Mesendoderm (in vitro differentiated cells): ENCODE results near the gene TMEM203.
A peak's percentile ranks its signal among the peaks of the same experiment; 100 is the strongest.
"Not testable (repeated sequence)": the region's sequence is repeated elsewhere in the genome, so short reads cannot be mapped to it uniquely, and the experiment has no call there.

Experiments used
- DNase-seq: peaks from one replicate; pipeline ENCODE4 v3.0.0; 2013
- H2AK5ac ChIP-seq: 2 replicates; pipeline ENCODE4 v1.6.1; 2013; ENCODE audit warnings: low read length, inconsistent platforms
- H2BK120ac ChIP-seq: 2 replicates; pipeline ENCODE4 v1.6.1; 2013; ENCODE audit warnings: low read depth, mild to moderate bottlenecking, low read length, moderate library complexity, mixed read lengths
- H2BK15ac ChIP-seq: replicated peaks from 2 replicates; pipeline ENCODE4 v1.6.1; 2013; ENCODE audit warnings: low read depth, mild to moderate bottlenecking, moderate library complexity
- H2BK5ac ChIP-seq: 2 replicates; pipeline ENCODE4 v1.6.1; 2013; ENCODE audit warnings: low read length, inconsistent platforms
- H3K18ac ChIP-seq: 2 replicates; pipeline ENCODE4 v1.6.1; 2013; ENCODE audit warnings: mild to moderate bottlenecking, low read length, mixed read lengths
- H3K23ac ChIP-seq: one replicate; pipeline ENCODE4 v1.6.1; 2013; ENCODE audit warnings: low read length
- H3K27ac ChIP-seq: 2 replicates; pipeline ENCODE4 v1.5.1; 2013; ENCODE audit warnings: low read depth, mild to moderate bottlenecking, inconsistent platforms, low read length, moderate library complexity
- H3K27me3 ChIP-seq: 2 replicates; pipeline ENCODE4 v1.6.1; 2013; ENCODE audit warnings: low read length, control low read depth, mild to moderate bottlenecking, inconsistent platforms; ENCODE audit not compliant: insufficient read depth, poor library complexity
- H3K36me3 ChIP-seq: 2 replicates; pipeline ENCODE4 v1.6.1; 2013; ENCODE audit warnings: low read length, inconsistent platforms; ENCODE audit not compliant: control insufficient read depth, insufficient read depth
- H3K4ac ChIP-seq: one replicate; pipeline ENCODE4 v1.6.1; 2013; ENCODE audit warnings: low read depth, mild to moderate bottlenecking, low read length, moderate library complexity
- H3K4me1 ChIP-seq: 2 replicates; pipeline ENCODE4 v1.6.1; 2013; ENCODE audit warnings: low read depth, low read length, inconsistent platforms; ENCODE audit not compliant: control insufficient read depth
- H3K4me2 ChIP-seq: 2 replicates; pipeline ENCODE4 v1.6.1; 2013; ENCODE audit warnings: low read length
- H3K4me3 ChIP-seq: 2 replicates; pipeline ENCODE4 v1.5.1; 2013; ENCODE audit warnings: mild to moderate bottlenecking, low read length
- H3K56ac ChIP-seq: one replicate; pipeline ENCODE4 v1.6.1; 2013; ENCODE audit warnings: low read length
- H3K79me1 ChIP-seq: 2 replicates; pipeline ENCODE4 v1.6.1; 2013; ENCODE audit warnings: low read length, inconsistent platforms
- H3K79me2 ChIP-seq: 2 replicates; pipeline ENCODE4 v1.6.1; 2013; ENCODE audit warnings: mild to moderate bottlenecking, low read length; ENCODE audit not compliant: control insufficient read depth, insufficient read depth
- H3K9ac ChIP-seq: 2 replicates; pipeline ENCODE4 v1.6.1; 2013; ENCODE audit warnings: low read length, inconsistent platforms
- H4K5ac ChIP-seq: one replicate; pipeline ENCODE4 v1.6.1; 2013; ENCODE audit warnings: low read length
- H4K8ac ChIP-seq: one replicate; pipeline ENCODE4 v1.6.1; 2013; ENCODE audit warnings: low read depth, mild to moderate bottlenecking, control low read depth, low read length, moderate library complexity
- WGBS: extraction: QIAGEN DNeasy Blood & Tissue Kit; methylation state at CpG from one replicate; pipeline ENCODE4 v1.1.7; 2013; ENCODE audit warnings: low lambda C conversion rate, missing lambda C conversion rate; ENCODE audit not compliant: insufficient coverage; ENCODE audit errors: extremely low coverage; 5-methylcytosine and 5-hydroxymethylcytosine counted together

The TMEM203 gene

DNA sequence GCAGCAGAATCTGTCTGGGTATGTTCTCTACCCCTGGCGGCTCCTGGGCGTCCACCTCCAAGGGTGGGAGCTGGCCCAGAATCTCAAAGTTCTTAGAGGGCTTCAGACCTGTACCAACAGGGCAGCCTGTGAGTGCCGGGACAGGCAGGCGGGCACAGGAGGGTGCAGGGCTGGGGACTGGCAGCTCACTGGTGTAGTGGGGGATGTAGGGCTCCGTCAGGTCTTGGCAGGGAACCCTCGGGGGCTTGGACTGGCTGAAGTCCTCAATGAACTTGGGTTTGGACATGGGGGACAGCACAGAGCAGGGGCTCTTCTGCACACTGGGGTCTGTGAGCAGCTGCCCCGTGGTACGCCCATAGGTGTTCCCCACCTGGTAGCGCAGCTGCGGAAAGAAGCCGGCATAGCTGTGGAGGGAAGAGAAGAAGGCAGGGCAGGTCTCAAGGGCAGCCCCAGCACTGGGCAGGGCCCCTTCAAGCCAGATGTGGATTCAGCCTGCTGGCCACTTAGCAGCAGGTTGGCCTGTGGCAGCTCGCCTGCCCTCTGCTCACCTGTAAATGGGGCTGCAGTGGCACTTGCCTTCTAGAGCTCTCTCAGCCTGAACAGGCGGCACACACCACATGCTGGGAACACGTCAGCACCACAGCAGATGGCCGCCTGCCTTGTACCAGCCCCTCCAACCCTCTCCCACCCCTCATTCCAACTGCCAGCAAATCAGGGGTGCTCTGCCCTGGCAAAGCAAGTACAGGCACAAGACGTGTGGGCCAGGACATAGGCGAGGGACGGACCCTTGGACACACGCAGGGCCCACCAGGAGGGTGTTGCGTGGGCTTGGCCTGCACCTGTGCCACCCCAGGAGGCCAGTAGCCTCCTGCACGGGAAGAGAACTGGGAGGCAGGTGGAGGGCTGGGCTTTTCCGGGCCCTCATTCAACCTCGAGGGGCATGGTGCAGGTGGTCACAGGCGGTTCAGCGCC, 40.3 kb upstream of the TMEM203 start:
- H2AK5ac ChIP-seq: no peak overlapping the region
- H3K18ac ChIP-seq: no peak overlapping the region
- H3K79me2 ChIP-seq: peaks cover 16% of the 10 kb centered on the region
- no peaks in the 10 kb centered on the region for H3K27me3 ChIP-seq
- no peak overlapping the region for H3K4me2 ChIP-seq
- no peak overlapping the region for H2BK120ac ChIP-seq
- no peak overlapping the region for H2BK15ac ChIP-seq
- H4K5ac ChIP-seq: no peak overlapping the region
- H3K4me1 ChIP-seq: peaks cover 19% of the 10 kb centered on the region
- H3K4me3 ChIP-seq: no peak overlapping the region
- no peak overlapping the region for H2BK5ac ChIP-seq
- no peak overlapping the region for H3K9ac ChIP-seq
- H3K56ac ChIP-seq: no peak overlapping the region
- peaks cover 6% of the 10 kb centered on the region for H3K36me3 ChIP-seq
- peaks cover 3% of the 10 kb centered on the region for H3K79me1 ChIP-seq
- no peak overlapping the region for H3K23ac ChIP-seq
- no peak overlapping the region for H3K27ac ChIP-seq
- H3K4ac ChIP-seq: no peak overlapping the region
- no peak overlapping the region for H4K8ac ChIP-seq
- no peak for DNase-seq
- no CpG with 5 or more reads among the region's 25 CpGs for WGBS

DNA sequence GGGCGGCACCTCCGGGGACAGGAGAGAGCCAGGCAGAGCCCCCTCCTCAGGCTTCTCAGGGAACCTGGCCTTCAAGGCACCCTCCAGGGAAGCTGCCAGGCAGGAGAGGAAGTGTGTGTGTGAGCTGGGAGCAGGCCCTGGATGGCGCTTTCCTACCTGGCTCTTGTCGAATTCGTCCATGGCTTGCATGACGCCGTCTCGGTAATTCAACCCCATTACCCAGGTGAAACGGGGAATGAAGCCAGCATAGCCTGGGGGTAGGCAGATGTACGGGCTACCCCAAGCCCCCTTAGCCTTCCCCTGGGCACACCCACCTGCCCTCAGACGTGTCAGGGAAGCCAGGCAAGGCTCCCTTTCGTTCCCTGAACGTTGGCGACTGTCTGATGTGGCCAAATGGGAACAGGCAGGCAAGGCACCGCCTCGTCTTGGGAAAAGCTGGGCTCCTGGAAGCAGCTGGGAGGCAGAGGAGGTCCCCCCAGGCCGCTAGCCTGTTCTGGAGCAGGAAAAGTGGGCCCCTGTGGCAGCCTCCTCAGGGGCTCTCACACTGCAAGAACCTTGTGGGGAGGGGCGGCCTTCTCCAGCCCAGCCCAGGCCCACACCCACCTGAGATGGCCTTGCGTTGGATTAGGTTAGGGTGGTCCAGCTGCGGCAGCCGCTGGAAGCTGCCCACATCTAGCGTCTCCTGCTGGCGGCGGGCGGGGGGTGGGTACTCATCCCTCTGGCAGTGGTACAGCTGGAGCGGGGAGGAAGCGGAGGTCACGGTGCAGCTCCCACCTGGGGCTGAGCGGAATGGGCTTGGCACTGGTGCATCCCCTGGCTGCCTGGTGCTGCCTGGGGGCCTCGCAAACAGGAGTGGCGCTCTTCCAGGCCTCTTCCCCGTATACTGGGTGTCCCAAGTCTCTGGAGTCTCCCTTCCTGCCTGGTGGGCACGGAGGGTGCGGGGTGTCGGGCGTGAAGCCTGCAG, 39.3 kb upstream of the TMEM203 start:
- Histone ChIP-seq H3K79me2 (peaks cover 16% of the 10 kb centered on the region), H3K18ac (no peak overlapping the region), H3K4me3 (no peak overlapping the region), H3K27me3 (no peaks in the 10 kb centered on the region), H3K23ac (no peak overlapping the region), H3K4ac (no peak overlapping the region), H4K5ac (no peak overlapping the region), H3K27ac (peak overlapping the region; percentile 2), H3K4me2 (no peak overlapping the region), H3K4me1 (peaks cover 14% of the 10 kb centered on the region), H2BK15ac (no peak overlapping the region), H3K79me1 (peaks cover 3% of the 10 kb centered on the region), H3K9ac (peak overlapping the region; percentile 28), H3K36me3 (peaks cover 6% of the 10 kb centered on the region), H2BK120ac (no peak overlapping the region), H2BK5ac (peak overlapping the region; percentile 77), H3K56ac (peak overlapping the region; percentile 90), H2AK5ac (peak overlapping the region; percentile 73), H4K8ac (no peak overlapping the region)
- WGBS: no CpG with 5 or more reads among the region's 36 CpGs
- DNase-seq: peak; percentile 69

DNA sequence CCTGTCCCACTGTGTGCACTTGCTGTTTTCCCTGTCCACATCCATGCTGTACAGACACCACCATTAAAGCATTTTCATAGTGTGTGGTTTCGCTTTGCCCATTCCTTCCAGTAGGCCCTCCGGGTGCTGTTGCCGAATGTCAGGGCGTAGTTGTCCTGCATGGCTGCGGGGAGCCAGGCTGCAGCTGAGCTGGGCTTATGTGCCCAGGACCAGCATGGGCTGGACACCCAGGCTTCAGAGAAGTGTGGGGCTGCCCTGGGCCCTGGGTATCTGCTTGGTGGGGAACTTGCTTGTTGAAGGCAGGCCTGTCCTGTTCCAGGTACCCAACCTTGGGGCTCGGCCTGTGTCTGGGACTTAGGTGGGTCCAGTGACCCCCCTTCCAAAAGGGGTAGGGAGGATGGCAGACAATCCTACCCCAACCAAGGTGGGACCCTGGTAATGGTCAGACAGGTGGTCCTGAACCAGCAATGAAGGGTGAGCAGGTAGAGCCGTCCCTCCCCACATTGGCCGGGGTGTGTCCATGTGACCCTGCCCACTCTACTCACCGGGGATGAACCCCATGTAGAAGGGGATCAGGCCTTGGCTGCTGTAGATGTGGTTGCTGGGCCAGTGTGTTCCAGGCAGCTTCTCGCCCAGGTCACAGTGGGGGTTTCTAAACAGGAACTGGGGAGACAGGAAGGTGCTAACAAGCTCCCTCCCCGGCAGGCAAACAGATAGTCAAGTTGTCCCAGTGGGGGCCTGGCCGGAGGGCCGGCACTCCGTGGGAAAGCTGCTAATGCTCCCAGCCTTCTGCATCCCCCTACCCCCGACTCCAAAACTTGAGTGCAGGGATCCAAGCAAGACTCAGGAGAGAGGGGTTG, 38.4 kb upstream of the TMEM203 start:
- H3K4ac ChIP-seq: no peak overlapping the region
- peaks cover 17% of the 10 kb centered on the region for H3K79me2 ChIP-seq
- H3K9ac ChIP-seq: peak overlapping the region; percentile 28
- H3K4me2 ChIP-seq: peak overlapping the region; percentile 0
- peak overlapping the region; percentile 2 for H3K27ac ChIP-seq
- no peak overlapping the region for H4K8ac ChIP-seq
- H3K36me3 ChIP-seq: peaks cover 6% of the 10 kb centered on the region
- no peak overlapping the region for H4K5ac ChIP-seq
- H3K56ac ChIP-seq: peak overlapping the region; percentile 90
- peak; percentile 70 for DNase-seq
- no peak overlapping the region for H3K18ac ChIP-seq
- H2BK5ac ChIP-seq: no peak overlapping the region
- peaks cover 14% of the 10 kb centered on the region for H3K4me1 ChIP-seq
- no peak overlapping the region for H2BK15ac ChIP-seq
- no peak overlapping the region for H2AK5ac ChIP-seq
- peaks cover 4% of the 10 kb centered on the region for H3K79me1 ChIP-seq
- no peak overlapping the region for H3K23ac ChIP-seq
- H2BK120ac ChIP-seq: no peak overlapping the region
- H3K27me3 ChIP-seq: no peaks in the 10 kb centered on the region
- H3K4me3 ChIP-seq: no peak overlapping the region
- WGBS: no CpG with 5 or more reads among the region's 15 CpGs

- WGBS: no CpG with 5 or more reads among the region's 18 CpGs
- not testable (repeated sequence) for H4K8ac ChIP-seq, H4K5ac ChIP-seq, H3K79me1 ChIP-seq, H2BK15ac ChIP-seq, H2BK5ac ChIP-seq, H3K23ac ChIP-seq, H3K27me3 ChIP-seq, H2BK120ac ChIP-seq, DNase-seq, H3K4ac ChIP-seq, H3K4me2 ChIP-seq, H3K27ac ChIP-seq, H2AK5ac ChIP-seq, H3K4me3 ChIP-seq, H3K36me3 ChIP-seq, H3K18ac ChIP-seq, H3K56ac ChIP-seq
- Histone ChIP-seq H3K79me2 (peaks cover 18% of the 10 kb centered on the region), H3K9ac (peak overlapping the region; percentile 3), H3K4me1 (peaks cover 14% of the 10 kb centered on the region)
Observed at GRCh38 chr9:137243266-137243625, 37.8 kb upstream of the TMEM203 start.
